HG03159 (cell line): ENCODE results near the gene NFKBIB.

Experiments
- ATAC-seq: cut with Tn5 transposase; IDR thresholded peaks from one replicate; pipeline ENCODE4 v1.9.1; 2021; ENCODE audit warnings: mild to moderate bottlenecking, moderate library complexity; ENCODE audit not compliant: unreplicated experiment

Gene NFKBIB

DNA sequence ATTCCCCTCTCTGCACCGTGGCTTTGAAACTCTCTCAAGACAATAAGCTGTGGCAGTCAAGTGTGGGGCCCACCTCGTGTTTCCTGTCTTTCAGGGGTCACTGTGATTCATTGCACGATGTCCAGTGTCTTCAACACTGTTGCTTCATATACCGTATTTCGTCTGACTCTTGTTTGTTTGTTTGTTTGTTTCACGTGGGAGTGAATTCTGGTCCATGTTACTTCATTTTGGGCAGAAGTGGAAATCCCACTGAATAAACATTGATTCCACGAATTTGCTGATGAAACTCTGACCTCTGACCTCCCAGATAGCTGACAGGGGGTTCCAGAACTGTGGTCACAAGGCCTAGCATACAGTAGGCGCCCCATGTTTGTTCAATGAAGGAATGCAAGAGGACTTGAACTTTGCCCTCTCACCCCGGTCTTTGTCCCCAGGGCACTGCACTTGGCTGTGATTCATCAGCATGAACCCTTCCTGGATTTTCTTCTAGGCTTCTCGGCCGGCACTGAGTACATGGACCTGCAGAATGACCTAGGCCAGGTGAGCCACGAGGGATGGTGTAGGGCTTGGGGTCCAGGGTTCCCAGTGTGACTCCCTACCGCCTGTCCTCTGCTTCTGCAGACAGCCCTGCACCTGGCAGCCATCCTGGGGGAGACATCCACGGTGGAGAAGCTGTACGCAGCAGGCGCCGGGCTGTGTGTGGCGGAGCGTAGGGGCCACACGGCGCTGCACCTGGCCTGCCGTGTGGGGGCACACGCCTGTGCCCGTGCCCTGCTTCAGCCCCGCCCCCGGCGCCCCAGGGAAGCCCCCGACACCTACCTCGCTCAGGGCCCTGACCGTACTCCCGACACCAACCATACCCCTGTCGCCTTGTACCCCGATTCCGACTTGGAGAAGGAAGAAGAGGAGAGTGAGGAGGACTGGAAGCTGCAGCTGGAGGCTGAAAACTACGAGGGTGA, 5.1 kb downstream of the NFKBIB start:
- ATAC-seq: no peak

GRCh38 chr19:38905620-38906019, 5.9 kb downstream of the NFKBIB start:
- ATAC-seq: no peak

GRCh38 chr19:38907227-38907626, 7.5 kb downstream of the NFKBIB start:
- ATAC-seq: no peak

DNA sequence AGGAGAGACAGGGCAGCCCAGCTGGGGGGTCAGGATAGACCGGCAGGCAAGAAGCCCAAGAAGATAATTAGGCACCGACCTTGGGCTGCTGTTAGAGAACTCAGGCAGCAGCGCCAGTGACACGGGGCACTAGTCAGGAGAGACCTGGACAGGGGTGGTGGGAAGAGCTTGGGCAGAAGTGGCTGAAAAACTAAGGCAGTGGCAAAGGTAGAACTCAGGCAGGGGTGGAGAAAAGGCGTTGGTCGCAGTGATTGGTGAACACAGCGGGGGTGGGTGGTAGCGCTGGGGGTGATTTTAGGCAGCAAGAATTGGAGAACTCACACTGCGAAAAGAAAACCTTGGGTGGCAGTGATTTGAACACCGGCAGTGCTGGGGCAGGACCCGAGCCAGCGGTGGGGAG, 7.9 kb downstream of the NFKBIB start:
- ATAC-seq: no peak

DNA sequence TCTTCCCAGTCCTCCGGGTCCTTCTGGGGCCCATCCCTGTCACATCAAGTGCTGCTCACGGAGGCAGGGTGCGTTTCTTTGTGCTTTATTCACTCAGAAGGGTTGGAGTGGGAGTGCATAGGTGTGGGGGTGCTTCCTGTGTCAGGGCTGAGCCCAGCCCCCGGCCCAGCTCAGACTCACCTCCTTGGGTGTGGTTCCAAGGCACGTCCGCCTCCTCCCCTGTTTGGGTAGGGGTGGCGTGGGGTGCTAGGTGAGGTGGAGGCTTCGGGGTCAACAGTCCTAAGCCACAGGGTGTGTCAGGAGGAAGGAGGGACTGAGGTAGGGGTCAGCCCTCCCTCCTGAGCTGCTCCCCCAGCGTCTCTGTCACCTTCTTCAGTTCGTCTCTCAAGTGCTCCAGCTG, 9.1 kb downstream of the NFKBIB start:
- ATAC-seq: no peak

DNA sequence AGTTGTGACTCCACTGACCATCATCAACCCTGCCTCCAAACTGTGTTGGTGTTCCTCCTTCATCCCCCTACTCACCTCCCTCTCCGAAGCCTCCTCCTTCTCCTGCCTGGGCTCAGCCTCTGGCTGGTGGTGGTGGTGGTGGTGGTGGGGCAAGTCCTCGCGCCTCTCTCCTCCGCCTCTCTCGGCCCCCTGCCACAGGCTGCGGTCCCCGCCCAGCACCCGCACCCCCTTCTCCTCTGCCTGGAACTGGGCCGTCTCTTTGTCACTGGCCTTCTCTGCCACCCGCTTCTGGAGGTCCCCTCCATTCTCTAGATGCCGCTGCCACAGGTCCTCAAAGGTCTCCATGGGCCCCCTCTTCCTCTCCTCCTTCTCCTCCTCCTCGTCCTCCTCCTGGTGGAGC, 10.7 kb downstream of the NFKBIB start:
- ATAC-seq: no peak

GRCh38 chr19:38911388-38912001, 11.7 kb downstream of the NFKBIB start:
- ATAC-seq: no peak

- ATAC-seq: no peak
Measured at GRCh38 chr19:38912600-38913514, 13.1 kb downstream of the NFKBIB start.

DNA sequence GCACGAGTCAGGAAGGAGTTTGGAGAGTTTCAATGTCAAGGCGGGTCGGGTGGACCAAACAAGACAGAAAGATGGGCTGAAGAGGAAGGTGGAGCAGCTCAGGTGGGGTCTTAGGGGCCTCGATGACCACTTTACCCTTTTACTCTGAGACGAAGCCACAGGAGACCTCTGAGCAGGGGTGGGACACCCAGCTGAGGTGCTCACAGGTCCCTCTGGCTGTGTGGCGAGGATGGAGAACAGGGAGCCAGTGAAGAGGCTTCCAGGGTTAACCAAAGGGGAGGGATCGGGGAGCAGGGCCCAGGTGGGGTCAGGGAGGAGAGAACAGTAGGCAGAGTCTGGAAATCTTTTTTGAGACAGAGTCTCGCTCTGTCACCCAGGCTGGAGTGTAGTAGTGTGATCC, 14.2 kb downstream of the NFKBIB start:
- ATAC-seq: no peak

DNA sequence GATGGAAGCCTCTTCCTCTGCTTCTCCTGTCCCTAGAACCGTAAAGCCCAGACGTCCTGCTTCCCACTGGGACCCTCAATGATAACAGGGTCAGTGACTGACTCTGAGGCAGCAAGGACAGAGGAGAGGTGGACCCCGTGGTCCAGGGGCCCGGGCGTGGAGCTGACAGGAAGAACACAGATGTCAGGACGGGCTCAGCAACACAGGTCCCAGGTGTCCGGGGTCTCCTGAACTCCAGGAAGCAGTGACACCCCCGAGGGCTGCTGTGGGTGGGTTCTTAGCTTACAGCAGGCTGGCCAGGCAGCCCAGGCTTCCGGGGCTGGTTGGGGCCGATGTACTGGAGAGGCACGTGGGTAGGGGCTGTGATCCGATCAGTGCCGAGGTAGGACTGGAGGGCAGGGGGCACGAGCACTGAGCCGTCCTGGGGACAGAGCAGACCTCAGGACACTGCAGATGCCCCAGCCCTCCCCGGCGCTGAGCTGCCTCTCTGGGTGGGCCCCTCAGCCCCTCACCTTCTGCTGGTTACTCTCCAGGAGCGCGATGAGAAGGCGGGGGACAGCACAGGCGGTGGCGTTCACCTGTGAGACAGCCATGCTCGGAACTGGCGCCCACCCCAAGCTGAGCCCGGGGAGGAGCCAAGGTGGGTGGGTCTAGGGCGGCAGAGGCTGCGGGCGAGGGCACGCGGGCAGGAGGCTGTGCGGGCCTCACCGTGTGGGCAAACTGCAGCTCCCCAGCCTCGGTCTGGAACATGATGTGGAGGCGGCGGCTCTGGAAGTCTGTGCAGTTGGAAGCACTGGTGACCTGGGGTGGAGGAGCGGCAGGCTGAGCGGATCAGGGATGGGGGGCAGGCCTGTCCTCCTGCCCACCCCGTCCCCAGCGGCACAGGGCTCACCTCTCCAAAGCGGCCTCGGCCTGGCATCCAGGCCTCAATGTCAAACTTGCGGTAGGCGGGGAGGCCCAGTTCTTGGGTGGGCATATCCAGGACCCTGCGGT, 15.9 kb downstream of the NFKBIB start:
- no peak for ATAC-seq

- ATAC-seq: no peak
Measured at GRCh38 chr19:38917516-38917915, 17.7 kb downstream of the NFKBIB start.

DNA sequence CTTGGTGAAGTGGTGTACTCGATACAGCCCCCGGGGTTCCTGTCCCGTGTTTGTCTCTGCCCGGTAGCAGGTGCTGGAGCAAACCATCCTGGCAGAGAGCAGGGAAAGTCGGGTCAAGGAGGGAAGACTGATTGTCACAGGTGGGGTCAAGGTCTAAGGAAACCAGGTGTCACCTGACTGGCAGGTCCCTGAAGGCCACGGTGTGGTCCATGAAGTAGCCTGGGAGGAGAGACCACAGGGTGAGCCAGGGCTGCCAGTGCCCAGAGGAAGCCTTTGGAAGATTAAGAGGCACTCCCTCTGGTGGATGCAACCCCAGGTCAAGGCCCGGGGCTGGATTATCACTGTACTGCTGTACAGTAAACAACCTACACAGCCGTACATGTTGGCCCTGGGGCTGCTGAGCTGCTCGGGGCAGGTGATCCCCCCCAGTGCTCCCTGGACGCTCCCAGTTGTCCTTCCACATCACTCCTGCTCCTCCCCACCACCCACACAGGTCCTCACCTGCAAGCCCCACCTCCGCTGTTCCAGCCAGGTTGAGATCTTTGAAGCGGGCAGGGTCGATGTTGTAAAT, 18.2 kb downstream of the NFKBIB start:
- no peak for ATAC-seq

DNA sequence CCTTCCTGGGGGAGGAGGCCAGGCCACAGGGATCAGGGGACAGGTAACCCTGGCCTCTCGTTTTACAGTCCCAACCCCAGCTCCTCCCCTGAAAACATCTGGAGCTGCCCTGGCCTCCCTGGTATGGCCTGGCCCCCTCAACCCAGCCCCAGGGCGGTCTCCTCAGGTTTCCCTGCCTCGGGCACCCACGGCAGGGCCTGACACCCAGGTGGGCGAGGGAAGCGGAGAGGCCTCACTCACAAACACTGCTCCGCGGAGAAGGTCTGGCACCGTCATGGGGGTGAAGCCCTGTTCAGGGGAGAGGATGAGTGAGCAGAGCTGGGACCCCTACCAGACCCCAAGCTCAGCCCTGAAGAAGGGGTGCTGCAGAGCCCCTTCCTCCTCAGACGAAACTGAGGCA, 18.8 kb downstream of the NFKBIB start:
- ATAC-seq: no peak

DNA sequence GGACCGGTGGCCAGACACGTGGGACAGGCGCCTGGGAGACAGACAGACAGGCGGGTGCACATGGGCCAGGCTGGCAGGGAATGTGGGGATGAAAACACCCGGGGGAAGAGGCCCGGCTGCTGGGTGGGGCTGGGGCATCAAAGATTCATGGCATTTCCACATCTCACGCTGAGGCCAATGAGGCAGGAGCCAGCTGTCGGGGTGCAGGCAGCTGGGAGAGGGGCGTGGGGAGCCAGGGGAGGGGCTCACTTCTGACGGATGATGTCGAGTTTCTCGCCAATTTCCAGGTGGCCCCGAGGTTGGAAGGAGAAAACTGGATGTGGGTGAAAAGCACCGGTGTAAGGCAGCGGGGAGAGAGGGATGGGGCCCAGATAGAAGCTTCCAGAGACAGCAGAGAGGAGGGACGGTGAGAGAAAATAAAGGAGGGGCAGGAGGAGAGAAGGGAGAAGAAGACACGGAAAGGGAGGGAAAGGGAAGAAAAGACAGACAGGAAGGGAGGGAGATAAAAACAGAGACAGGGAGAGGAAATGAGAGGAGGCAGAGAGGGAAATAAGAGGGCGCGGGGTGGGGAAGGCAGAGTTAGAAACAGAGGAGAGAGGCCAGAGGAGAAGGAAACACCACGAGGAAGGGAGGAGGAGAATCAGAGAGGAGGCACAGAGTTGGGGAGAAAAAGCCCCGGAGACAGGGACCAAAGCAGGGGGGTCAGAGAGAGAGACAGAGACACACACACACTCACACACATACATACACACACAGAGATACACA, 20.2 kb downstream of the NFKBIB start:
- ATAC-seq: no peak

- no peak for ATAC-seq
Measured at GRCh38 chr19:38920602-38921419, 21.0 kb downstream of the NFKBIB start.

DNA sequence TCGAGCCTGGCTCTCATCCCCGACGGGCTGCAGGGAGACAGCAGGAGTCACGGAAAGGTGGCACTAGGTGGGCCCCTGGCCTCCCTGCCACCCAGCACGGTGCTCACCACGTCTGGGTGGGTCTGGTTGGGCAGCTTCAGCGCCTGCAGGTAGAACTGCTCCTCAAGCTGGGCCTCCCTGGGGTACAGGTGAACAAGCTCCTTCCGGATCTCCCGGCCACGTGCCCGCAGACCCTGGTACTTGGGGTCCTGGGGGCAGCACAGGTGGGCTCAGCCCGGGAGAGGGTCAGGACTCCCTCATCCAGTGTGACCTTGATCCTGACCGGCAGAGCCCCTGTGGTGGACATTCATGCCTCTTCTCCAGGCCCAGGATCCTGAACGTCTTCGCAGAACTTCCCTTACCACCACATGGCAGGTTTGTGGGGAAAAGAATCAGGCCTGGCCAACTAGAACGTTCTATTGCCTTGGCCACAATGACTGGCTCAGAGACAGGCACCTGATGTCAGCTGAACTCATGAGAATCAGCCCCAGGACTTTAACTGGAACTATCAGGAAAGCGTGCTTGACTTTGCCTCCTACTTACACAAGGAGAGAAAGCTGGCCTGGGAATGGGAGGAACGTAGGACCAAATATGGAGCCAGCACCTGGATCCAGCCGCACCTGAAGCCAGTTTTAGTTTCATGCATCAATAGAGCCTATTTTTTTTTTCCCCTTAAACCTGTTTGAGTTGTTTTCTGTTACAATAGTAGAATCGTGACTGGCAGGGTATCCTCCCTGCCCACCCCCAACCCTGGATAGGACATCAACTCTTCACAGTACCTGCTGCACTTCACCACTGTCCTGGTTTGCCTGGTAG, 21.9 kb downstream of the NFKBIB start:
- ATAC-seq: no peak

- ATAC-seq: no peak
Measured at GRCh38 chr19:38922482-38922881, 22.7 kb downstream of the NFKBIB start.
